Measurements from ENCODE around the gene KIF5A.

KIF5A gene

GRCh38 chr12:57622293-57623245 is 72.7 kb downstream of the KIF5A start:
- no peak for DNase-seq

- DNase-seq = no peak
These were observed 73.5 kb downstream of the KIF5A start for GRCh38 chr12:57623385-57623784.

GRCh38 chr12:57623811-57624390 is 74.1 kb downstream of the KIF5A start:
- DNase-seq = no peak

- no peak for DNase-seq
These were observed 74.8 kb downstream of the KIF5A start for GRCh38 chr12:57624441-57625220.

- DNase-seq = no peak
These were observed 75.6 kb downstream of the KIF5A start for GRCh38 chr12:57625261-57626032.

DNA sequence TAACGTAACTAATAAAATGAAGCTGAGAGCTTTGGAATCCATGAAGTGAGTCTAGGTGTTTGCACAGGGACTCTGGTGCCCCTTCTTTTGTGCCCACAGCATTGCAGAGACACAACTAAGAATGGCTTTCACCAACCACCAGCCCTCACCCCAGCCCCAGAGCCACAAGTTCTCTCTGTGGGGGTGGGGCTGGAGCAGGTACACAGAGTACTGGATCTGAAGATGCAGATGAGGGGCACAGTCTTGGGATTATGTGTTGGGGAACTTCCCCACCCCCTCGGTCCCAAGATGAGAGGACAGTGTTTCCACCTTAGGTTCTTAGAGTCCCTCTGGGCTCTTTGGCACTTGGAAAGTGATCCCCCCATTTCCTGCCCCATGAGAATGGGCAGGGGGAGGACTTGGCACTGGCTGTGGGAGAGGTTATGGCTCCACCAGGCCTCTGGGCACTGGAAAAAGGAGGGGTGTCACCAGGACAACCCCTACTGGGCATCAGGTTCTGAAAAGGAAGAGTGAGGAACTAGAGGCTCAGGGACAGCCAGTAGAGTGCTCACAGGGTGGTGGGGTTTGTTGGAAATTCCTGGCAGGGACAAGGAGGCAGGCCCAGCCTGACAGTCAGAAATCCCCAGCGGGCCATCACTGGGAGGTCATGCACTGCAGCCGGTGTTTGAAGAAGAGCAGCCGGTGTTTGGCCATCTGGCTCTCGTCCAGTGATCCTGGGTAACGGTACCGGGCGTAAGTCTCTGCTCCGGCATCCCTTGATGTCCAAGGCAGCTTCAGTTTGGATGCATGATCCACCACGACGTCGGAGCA is 76.5 kb downstream of the KIF5A start:
- DNase-seq = no peak

- no peak for DNase-seq
These were observed 77.1 kb downstream of the KIF5A start for GRCh38 chr12:57626921-57627445.

DNA sequence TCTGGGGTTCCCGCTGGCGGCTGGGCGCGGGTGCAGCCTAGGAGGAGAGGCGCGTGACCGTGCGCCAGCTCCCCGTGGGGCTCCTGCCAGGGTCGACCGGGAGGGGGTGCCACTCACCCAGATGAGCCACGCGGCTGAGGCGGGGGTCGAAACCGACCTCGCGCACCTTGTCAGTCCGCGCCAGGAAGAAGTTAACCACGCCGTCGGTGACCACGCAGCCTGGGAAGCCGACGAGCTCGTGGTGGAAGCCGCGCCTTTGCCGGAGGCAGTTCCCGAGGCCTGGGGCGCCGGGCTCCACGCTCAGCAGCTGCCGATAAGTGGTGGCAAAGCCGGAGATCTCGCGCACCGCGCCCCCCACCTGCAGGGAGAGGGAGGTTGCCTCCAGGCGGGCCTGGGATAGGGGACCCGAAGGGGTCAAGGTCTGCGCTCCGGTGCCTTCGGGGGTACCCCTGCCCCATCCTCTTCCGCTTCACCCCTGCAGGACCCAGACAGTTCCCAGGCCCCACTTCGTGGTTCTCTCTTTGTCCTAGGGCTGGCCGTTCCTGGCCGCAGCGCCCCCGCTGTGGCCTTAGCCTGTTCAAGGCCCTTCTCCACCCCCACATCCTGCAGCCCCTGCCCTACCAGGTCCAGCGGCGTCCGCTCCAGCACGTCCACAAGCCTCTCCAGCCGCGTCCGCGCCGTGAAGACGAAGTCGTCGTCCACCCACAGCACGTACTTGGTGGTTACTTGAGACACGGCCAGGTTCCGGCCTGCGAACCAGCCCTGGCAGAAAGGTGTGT is 77.8 kb downstream of the KIF5A start:
- no peak for DNase-seq

- no peak for DNase-seq
These were observed 78.7 kb downstream of the KIF5A start for GRCh38 chr12:57628280-57629191.

GRCh38 chr12:57629897-57630471 is 80.1 kb downstream of the KIF5A start:
- no peak for DNase-seq

- DNase-seq = no peak
These were observed 81.1 kb downstream of the KIF5A start for GRCh38 chr12:57630891-57631433.

- DNase-seq = no peak
These were observed 81.8 kb downstream of the KIF5A start for GRCh38 chr12:57631566-57632072.

- no peak for DNase-seq
These were observed 82.5 kb downstream of the KIF5A start for GRCh38 chr12:57632073-57632957.

- peak; percentile 77 for DNase-seq
These were observed 83.4 kb downstream of the KIF5A start, which contains the start of gene B4GALNT1 for GRCh38 chr12:57632958-57633840. Gene B4GALNT1, minus strand, starts transcription at chr12:57633201. Its CDS starts 1,069 bp downstream, at chr12:57632132.

Data from NCI-H510A (cell line).